Skin of body (tissue), 2 donors: ENCODE results near the gene RNGTT. TPM values are rescaled to one million over a fixed set of nuclear protein-coding genes. Genes with fewer than 3 reads are reported as not detected.
"Not testable (repeated sequence)": the region's sequence is repeated elsewhere in the genome, so short reads cannot be mapped to it uniquely, and the experiment has no call there.

Experiments used
- DNase-seq: peaks from one replicate; lab custom pipeline; 2025; lab: John Stamatoyannopoulos, UW
- total RNA-seq: library from RNA; depleted of rRNA; stranded (reverse); fragments of >200 nt; gene quantifications from one replicate; pipeline ENCODE4 v1.2.3, GENCODE V29; 2014

RNGTT gene
- total RNA-seq, 1 donor from 2014 or later: 21.4 TPM

GRCh38 chr6:88814909-88815308, 148.5 kb downstream of the RNGTT start:
- DNase-seq: no peak

DNA sequence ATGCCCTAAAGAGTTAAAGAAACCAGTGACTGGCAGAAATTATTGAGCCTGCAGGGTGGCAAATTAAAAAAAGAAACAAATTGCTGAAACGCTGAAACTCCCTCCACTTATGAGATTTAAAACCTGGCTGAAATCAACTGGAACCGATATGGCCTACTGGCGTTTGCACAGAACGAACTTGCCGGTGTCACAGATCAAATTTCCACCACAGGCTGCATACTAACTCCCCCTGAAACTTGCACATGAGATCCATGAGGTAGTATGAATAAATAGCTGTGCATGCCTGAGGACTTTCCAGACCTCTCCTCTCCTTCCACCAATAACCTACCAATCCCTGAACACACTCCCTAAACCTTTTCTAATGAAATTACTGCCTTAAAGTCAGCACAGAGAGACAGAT, 150.4 kb downstream of the RNGTT start:
- DNase-seq: no peak

DNA sequence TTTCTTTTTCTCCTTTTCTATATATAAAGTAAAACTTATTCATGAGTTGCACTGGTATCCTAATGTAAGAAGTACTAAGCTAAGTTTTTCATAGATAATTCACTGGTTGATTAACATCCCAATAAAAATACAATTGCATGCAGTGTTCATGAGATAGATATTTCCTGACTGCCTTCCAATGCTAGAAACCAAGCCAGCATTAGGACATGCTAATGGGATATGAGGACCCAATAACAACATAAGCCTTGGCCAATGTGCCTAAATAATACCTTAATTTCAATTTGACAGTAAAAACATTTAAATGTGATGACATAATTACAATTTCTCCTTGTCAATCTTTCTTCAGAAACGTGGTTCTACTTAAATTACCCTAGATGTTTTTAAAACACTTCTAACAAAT, 152.7 kb downstream of the RNGTT start:
- DNase-seq: no peak

- DNase-seq: no peak
Observed at GRCh38 chr6:88810089-88810488, 153.3 kb downstream of the RNGTT start.

DNA sequence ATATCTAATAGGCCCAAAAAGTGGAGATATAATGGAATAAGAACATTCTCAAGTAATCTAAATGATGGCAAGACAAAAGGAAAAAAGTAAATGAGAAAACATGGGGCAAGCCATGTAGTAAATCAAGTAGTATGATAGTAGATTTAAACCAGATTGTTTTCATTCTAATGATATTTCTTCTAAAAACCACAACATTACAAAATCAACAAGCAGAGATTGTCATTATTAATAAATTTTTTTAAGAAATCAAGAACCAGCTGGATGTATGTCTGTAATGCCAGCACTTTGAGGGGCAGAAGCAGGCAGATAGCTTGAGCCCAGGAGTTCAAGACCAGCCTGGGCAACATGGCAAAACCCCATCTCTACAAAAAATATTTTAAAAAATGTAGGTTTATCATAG, 155.0 kb downstream of the RNGTT start:
- no peak for DNase-seq

DNA sequence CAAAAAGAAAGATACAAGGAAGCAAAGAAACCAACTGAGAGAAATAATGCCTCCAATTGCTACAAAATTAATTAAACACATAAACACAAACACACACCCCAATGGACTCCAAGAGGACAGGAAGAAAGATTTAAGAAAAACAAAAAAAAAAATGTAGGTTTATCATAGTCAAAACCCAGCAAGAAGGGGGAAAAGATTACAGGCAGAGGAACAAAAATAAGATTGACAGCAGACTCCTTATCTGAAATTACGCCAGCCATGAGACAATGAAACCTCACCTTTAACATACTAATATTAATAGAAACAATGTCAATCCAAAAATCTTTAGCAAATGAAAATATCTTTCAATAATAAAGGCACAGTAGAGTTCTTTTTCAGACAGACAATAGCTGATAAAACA, 155.8 kb downstream of the RNGTT start:
- DNase-seq: no peak

DNA sequence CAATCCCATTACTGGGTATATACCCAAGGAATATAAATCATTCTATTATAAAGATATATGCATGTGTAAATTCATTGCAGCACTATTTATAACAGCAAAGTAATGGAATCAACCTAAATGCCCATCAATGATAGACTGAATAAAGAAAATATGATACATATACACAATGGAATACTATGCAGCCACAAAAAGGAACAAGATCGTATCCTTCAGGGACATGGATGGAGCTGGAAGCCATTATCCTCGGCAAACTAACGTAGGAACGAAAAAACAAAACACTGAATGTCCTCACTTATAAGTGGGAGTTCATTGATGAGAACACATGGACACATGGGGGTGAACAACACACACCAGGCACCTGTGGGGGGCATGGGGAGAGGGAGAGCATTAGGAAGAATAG, 156.7 kb downstream of the RNGTT start:
- DNase-seq: no peak

- no peak for DNase-seq
Observed at GRCh38 chr6:88804701-88805100, 158.7 kb downstream of the RNGTT start.

DNA sequence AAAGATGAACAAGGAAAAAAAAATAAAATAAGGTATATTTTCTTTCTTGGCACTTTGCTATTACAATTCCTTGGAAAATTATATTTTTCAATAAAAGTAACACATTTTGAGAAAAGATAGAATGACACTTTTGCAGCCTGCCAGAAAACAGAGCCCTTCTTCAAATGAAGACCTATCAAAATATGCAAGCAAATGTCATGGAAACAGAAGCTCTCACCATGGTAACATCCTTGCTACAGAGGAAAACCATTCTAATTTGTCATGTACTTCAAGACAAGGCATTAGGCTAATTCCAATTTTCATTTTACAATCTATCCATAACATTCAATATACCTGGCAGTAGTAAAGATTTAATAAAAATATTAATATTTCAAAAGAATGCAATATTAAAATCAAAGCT, 177.9 kb downstream of the RNGTT start:
- DNase-seq: no peak

GRCh38 chr6:88780714-88781389, 182.6 kb downstream of the RNGTT start:
- peak; percentile 15 for DNase-seq

- no peak for DNase-seq
Observed at GRCh38 chr6:88775866-88776571, 187.4 kb downstream of the RNGTT start.

DNA sequence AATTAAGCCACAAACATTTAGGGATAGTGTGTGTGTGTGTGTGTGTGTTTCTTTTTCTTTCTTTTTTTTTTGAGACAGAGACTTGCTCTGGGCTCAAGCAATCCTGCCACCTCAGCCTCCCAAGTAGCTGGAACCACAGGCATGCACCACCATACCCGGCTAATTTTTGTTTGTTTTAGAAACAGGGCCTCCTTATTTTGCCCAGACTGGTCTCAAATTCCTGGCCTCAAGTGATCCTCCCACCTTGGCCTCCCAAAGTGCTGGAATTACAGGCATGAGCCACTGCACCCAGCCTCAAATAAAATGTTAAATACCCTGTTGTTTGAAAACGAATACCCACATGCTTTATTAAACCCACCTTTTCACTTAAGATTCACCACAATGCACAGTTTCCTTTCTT, 195.3 kb downstream of the RNGTT start:
- DNase-seq: not testable (repeated sequence)

DNA sequence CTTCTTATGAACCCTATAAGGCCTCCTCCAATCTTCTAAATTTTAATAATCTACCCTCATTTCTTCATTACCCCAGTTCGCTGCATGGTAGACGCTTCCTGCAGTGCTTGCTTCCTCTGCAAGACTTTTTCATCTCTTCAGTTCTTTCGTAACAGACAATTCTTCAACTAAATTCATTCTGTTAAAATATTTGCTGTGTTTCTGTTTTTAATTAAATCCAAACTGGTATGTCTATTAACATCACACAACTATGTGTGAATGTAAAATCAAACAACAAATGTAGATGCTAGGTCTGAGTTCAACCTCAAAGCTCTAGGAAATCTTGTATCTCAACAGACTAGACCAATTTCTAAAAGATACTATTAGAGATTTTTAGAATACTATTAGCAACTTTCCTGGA, 199.3 kb downstream of the RNGTT start:
- DNase-seq: no peak

DNA sequence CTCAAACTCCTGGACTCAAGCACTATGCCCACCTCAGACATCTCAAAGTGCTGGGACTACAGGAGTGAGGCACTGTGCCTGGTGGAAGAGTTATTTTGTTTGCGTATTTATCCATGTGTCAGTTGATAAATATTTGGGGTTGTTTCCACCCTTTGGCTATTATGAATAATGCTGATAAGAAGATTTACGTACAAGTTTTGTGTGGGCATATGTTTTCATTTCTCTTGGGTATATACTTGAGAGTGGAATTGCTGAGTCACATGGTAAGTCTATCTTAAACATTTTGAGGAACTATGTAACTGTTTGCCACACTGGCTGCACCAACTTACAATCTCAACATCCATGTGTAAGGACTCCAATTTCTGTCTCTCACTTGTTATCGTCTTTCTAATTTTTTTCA, 200.3 kb downstream of the RNGTT start:
- no peak for DNase-seq

- DNase-seq: no peak
Observed at GRCh38 chr6:88761237-88762031, 202.0 kb downstream of the RNGTT start.

DNA sequence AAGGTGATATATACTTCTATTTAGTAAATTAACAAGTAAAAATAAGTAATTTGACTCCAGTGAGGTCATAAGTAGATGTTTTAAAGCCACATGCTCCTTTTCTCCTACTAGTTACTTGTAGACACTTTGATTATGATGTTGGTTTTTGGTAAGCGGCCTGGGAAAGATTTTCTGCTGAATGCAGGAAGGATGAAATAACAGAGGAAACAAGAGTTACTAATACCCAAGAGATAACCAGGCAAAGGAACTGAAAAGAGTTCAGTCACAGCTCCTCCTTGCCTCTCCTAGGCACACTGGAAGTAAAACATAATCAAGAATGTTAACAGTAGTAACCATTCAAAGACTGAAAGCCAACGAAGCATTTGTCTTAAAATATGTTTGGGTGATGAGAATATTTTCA, 203.3 kb downstream of the RNGTT start:
- DNase-seq: no peak

- no peak for DNase-seq
Observed at GRCh38 chr6:88750936-88751335, 212.5 kb downstream of the RNGTT start.

DNA sequence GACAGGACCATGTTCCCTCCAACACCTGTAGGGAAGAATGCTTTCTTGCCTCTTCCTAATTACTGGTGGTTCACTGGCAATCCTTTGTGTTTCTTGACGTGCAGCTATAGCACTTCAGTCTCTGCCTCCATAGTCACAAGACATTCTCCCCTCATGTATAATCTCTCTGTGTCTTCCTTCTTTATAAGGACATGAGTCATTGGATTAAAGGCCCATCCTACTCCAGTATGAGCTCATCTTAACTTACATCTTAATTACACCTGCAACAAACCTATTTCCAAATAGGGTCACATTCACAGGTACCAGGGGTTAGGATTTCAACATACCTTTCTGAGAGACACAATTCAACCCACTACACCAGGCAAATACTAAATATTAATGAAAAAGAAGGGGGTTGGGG, 213.6 kb downstream of the RNGTT start:
- DNase-seq: no peak

DNA sequence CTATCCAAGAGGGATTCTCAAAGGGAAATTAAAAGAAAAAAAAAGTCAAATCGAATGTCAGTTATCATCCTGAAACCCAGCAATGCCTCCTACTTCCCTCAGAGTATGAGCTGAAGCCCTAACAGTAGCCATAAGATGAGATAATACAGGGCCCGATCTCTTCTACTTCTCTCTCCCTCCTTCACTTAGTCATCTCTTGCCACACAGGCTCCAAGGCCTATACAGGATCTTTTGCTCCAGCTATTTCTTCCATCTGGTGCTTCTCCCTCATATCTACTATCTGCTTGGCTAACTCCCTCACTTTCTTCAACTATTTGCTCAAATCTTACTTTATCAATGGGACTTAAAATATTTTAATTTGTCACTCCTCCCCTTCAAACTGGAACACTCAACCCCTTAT, 215.3 kb downstream of the RNGTT start:
- no peak for DNase-seq

DNA sequence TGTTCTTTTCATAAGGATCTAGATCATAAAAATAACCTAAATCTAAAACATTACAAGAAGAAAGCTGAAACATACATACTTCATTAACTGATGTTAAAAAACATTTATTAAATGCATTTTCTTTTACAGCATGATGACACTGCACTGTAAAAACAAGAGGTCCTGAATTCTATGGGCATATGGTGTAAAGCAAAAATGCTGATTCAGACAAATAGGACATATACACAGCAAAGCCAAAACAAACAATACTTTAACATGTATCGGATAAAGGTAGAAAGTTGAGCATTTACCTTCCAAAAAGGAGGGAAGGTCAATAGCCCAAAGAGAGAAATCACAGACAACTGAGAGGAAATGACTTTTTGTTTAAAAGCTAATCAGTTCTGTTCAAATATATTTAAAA, 221.5 kb downstream of the RNGTT start:
- no peak for DNase-seq

DNA sequence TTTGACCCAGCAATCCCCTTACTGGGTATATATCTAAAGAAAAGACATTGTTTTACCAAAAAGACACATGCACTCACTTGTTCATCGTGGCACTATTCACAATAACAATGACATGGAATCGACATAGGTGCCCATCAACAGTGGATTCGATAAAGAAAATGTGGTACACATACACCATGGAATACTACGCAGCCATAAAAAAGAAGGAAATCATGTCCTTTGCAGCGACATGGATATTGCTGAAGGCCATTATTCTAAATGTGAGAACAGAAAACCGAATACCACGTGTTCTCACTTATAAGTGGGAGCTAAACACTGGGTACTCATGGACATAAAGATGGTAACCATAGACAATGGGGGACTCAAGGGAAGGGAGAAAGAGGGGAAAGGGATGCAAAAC, 222.3 kb downstream of the RNGTT start:
- DNase-seq: no peak

DNA sequence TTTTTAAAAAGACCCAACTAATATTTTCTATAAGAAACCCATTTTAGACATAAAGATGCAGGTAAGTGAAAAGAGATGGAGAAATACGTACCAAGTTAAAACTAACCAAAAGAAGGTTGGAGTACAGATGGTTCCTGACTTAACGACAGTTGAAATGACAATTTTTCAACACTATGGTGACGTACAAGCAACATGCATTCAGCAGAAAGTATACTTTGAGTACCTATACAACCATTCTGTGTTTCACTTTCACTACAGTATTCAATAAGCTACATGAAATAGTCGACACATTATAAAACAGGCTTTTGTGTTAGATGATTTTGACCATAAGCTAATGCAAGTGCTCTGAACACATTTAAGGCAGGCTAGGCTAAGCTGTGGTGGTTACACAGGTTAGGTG, 228.9 kb downstream of the RNGTT start:
- no peak for DNase-seq

- no peak for DNase-seq
Observed at GRCh38 chr6:88730611-88731011, 232.8 kb downstream of the RNGTT start.
